H1 (cell line): ENCODE results near the gene CCDC47. TPM values are rescaled to one million over a fixed set of nuclear protein-coding genes. Genes with fewer than 3 reads are reported as not detected.

Experiments
- CTCF ChIA-PET: fragments of 300-600 bp; sonication (Branson Sonifier 250); formaldehyde crosslinking; loops from one replicate; lab custom pipeline; 2021; ENCODE audit not compliant: partially characterized antibody; lab: Charles Lee
- POLR2A ChIA-PET: fragments of 300-600 bp; sonication (Branson Sonifier 250); formaldehyde crosslinking; loops from one replicate; lab custom pipeline; 2021; ENCODE audit warnings: inconsistent platforms; ENCODE audit not compliant: partially characterized antibody; lab: Charles Lee
- DNase-seq, 2 experiments: peaks; one replicate each; pipeline versions ENCODE4 v3.0.0 to v3.0.0-alpha.2; 2010 to 2022; ENCODE audit warnings: low spot score in 2 of 2, low read depth in 1 of 2, mixed read lengths in 1 of 2
- FAIRE-seq: peaks from 2 replicates; lab custom pipeline; 2011; peaks lifted over from hg19 to GRCh38; lab: Jason Lieb, UNC
- H2AFZ ChIP-seq: 2 replicates; pipeline ENCODE4 v1.8.1; 2012; ENCODE audit warnings: low read length, inconsistent platforms
- H2AK5ac ChIP-seq: 2 replicates; pipeline ENCODE4 v1.6.1; 2013; ENCODE audit warnings: low read depth, low read length
- H2BK120ac ChIP-seq: replicated peaks from 2 replicates; pipeline ENCODE3; 2013; ENCODE audit warnings: low read depth, low read length, inconsistent platforms
- H2BK12ac ChIP-seq: 2 replicates; pipeline ENCODE4 v1.6.1; 2013; ENCODE audit warnings: low read depth, low read length
- H2BK15ac ChIP-seq: 2 replicates; pipeline ENCODE4 v1.6.1; 2013; ENCODE audit warnings: low read length
- H2BK20ac ChIP-seq: 2 replicates; pipeline ENCODE4 v1.6.1; 2013; ENCODE audit warnings: low read length
- H2BK5ac ChIP-seq: 2 replicates; pipeline ENCODE4 v1.6.1; 2013; ENCODE audit warnings: low read depth, low read length
- H3K14ac ChIP-seq: 2 replicates; pipeline ENCODE4 v1.6.1; 2013; ENCODE audit warnings: inconsistent platforms; ENCODE audit not compliant: insufficient read length
- H3K18ac ChIP-seq: 2 replicates; pipeline ENCODE4 v1.6.1; 2013; ENCODE audit warnings: low read length; ENCODE audit errors: extremely low read depth
- H3K23ac ChIP-seq: 2 replicates; pipeline ENCODE4 v1.6.1; 2013; ENCODE audit warnings: inconsistent platforms; ENCODE audit not compliant: insufficient read length
- H3K23me2 ChIP-seq: 2 replicates; pipeline ENCODE4 v1.6.1; 2013; ENCODE audit warnings: low read depth, low read length
- H3K27ac ChIP-seq: 2 replicates; pipeline ENCODE4 v1.6.1; 2011; ENCODE audit warnings: low read depth, low read length, inconsistent platforms
- H3K27me3 ChIP-seq, 4 experiments: replicated peaks in 1 of 4; 1 replicate in 1 of 4; 2 replicates in 3 of 4; pipeline versions ENCODE4 v1.6.1 to v1.8.1; 2011 to 2013; ENCODE audit warnings: low read length in 3 of 4, mild to moderate bottlenecking in 3 of 4, inconsistent platforms in 2 of 4, mixed read lengths in 2 of 4, moderate library complexity in 1 of 4; ENCODE audit not compliant: control insufficient read depth in 3 of 4, insufficient read depth in 3 of 4; ENCODE audit errors: extremely low read depth in 1 of 4
- H3K36me3 ChIP-seq, 4 experiments: 2 replicates each; pipeline versions ENCODE4 v1.6.1 to v1.8.1; 2011 to 2013; ENCODE audit warnings: mild to moderate bottlenecking in 4 of 4, low read length in 3 of 4, moderate library complexity in 2 of 4, control low read depth in 1 of 4, inconsistent platforms in 1 of 4; ENCODE audit not compliant: insufficient read depth in 4 of 4, control insufficient read depth in 2 of 4
- H3K4ac ChIP-seq: replicated peaks from 2 replicates; pipeline ENCODE3; 2013; ENCODE audit warnings: low read length, low read depth, mixed read lengths, inconsistent platforms; ENCODE audit not compliant: insufficient read length
- H3K4me1 ChIP-seq, 4 experiments: replicated peaks in 1 of 4; 1 replicate in 1 of 4; 2 replicates in 3 of 4; pipeline versions ENCODE4 v1.6.1 to v1.8.1; 2011 to 2013; ENCODE audit warnings: low read length in 3 of 4, inconsistent platforms in 2 of 4, mixed read lengths in 1 of 4; ENCODE audit not compliant: insufficient read depth in 4 of 4, control insufficient read depth in 3 of 4
- H3K4me2 ChIP-seq, 2 experiments: 2 replicates each; pipeline versions ENCODE4 v1.6.1 to v1.8.1; 2011 to 2013; ENCODE audit warnings: low read depth in 2 of 2, low read length in 2 of 2, control low read depth in 1 of 2, inconsistent platforms in 1 of 2, mild to moderate bottlenecking in 1 of 2; ENCODE audit not compliant: insufficient read depth in 1 of 2
- H3K4me3 ChIP-seq, 4 experiments: fragments of 200-600, 300-600 bp in 1 of 4; sonication (generic), shearing (Covaris generic), sonication (Bioruptor Twin) in 1 of 4; 2 replicates each; pipeline versions ENCODE4 v1.5.1 to v1.8.1; 2011 to 2016; ENCODE audit warnings: low read length in 4 of 4, low read depth in 3 of 4, control low read depth in 2 of 4, inconsistent platforms in 2 of 4, mild to moderate bottlenecking in 2 of 4, mixed read lengths in 1 of 4, moderate library complexity in 1 of 4; ENCODE audit not compliant: insufficient read depth in 2 of 4; ENCODE audit errors: extremely low read depth in 1 of 4
- H3K56ac ChIP-seq: replicated peaks from 2 replicates; pipeline ENCODE3; 2013; ENCODE audit warnings: low read depth, mild to moderate bottlenecking, mixed read lengths, low read length, inconsistent platforms; ENCODE audit not compliant: insufficient read length
- H3K79me1 ChIP-seq: 2 replicates; pipeline ENCODE4 v1.6.1; 2013; ENCODE audit warnings: low read depth, low read length, control low read depth
- H3K79me2 ChIP-seq, 2 experiments: 2 replicates each; pipeline versions ENCODE4 v1.6.1 to v1.8.1; 2012 to 2013; ENCODE audit warnings: low read length in 2 of 2, mild to moderate bottlenecking in 2 of 2, inconsistent platforms in 1 of 2; ENCODE audit not compliant: insufficient read depth in 2 of 2, control insufficient read depth in 1 of 2
- H3K9ac ChIP-seq, 4 experiments: replicated peaks in 1 of 4; 1 replicate in 1 of 4; 2 replicates in 3 of 4; pipeline versions ENCODE4 v1.6.1 to v1.8.1; 2011 to 2013; ENCODE audit warnings: low read depth in 3 of 4, low read length in 3 of 4, control low read depth in 2 of 4, mild to moderate bottlenecking in 2 of 4, moderate library complexity in 2 of 4, inconsistent platforms in 1 of 4; ENCODE audit errors: extremely low read depth in 1 of 4
- H3K9me3 ChIP-seq, 2 experiments: 2 replicates each; pipeline versions ENCODE4 v1.6.1 to v1.8.1; 2012 to 2013; ENCODE audit warnings: mild to moderate bottlenecking in 2 of 2, moderate library complexity in 2 of 2, control low read depth in 1 of 2, inconsistent platforms in 1 of 2, low read depth in 1 of 2, low read length in 1 of 2, mixed read lengths in 1 of 2; ENCODE audit not compliant: insufficient read depth in 2 of 2
- H4K20me1 ChIP-seq, 2 experiments: replicated peaks in 1 of 2; 2 replicates each; pipeline versions ENCODE3 to v1.8.1; 2011 to 2013; ENCODE audit warnings: inconsistent platforms in 2 of 2, low read length in 2 of 2, mild to moderate bottlenecking in 1 of 2; ENCODE audit not compliant: insufficient read depth in 2 of 2, control insufficient read depth in 1 of 2
- H4K5ac ChIP-seq: 2 replicates; pipeline ENCODE4 v1.6.1; 2013; ENCODE audit warnings: low read length, low read depth, mixed read lengths, inconsistent platforms; ENCODE audit not compliant: insufficient read length
- H4K8ac ChIP-seq: 2 replicates; pipeline ENCODE4 v1.8.0; 2013; ENCODE audit warnings: mild to moderate bottlenecking, moderate library complexity, low read length, inconsistent platforms; ENCODE audit not compliant: insufficient read depth; ENCODE audit errors: extremely low read depth
- H4K91ac ChIP-seq: replicated peaks from 2 replicates; pipeline ENCODE3; 2013; ENCODE audit warnings: low read length, mixed read lengths, inconsistent platforms; ENCODE audit not compliant: insufficient read length
- CTBP2 ChIP-seq: IDR thresholded peaks from 2 replicates; pipeline ENCODE4 v1.7.0; 2011; ENCODE audit warnings: borderline replicate concordance, mild to moderate bottlenecking, moderate library complexity, mixed read lengths, low read length; ENCODE audit not compliant: insufficient read depth, insufficient read length
- GABPA ChIP-seq: IDR thresholded peaks from 2 replicates; pipeline ENCODE4 v1.6.1; 2011; ENCODE audit warnings: mild to moderate bottlenecking, low read length, moderate library complexity, borderline replicate concordance; ENCODE audit not compliant: insufficient read depth
- JUN ChIP-seq: IDR thresholded peaks from 2 replicates; pipeline ENCODE4 v1.6.1; 2011; ENCODE audit warnings: low read depth, mild to moderate bottlenecking, improper control_type of control experiment, low read length
- SRF ChIP-seq: IDR thresholded peaks from 2 replicates; pipeline ENCODE4 v1.6.1; 2011; ENCODE audit warnings: mild to moderate bottlenecking, low read depth, low read length, moderate library complexity
- ZNF274 ChIP-seq: IDR thresholded peaks from 2 replicates; pipeline ENCODE4 v1.7.0; 2012; ENCODE audit warnings: low read length, borderline replicate concordance; ENCODE audit errors: extremely low read depth
- WGBS, 2 experiments: shearing (Covaris generic) in 1 of 2; methylation state at CpG; one replicate each; pipeline versions ENCODE4 v1.1.6 to v1.1.7; 2013 to 2015; ENCODE audit warnings: low lambda C conversion rate in 2 of 2, mixed read lengths in 2 of 2, inconsistent platforms in 1 of 2, low coverage in 1 of 2, missing lambda C conversion rate in 1 of 2; ENCODE audit not compliant: insufficient replicate concordance in 2 of 2, insufficient coverage in 1 of 2, insufficient read length in 1 of 2; ENCODE audit errors: extremely low coverage in 1 of 2, missing lambda C conversion rate in 1 of 2; 5-methylcytosine and 5-hydroxymethylcytosine counted together
- polyA plus RNA-seq, 7 experiments: library from polyadenylated mRNA; depleted of rRNA in 3 of 7; stranded (reverse) in 5 of 7; unstranded in 2 of 7; fragments of >200 nt in 5 of 7; fragments of 200-250 nt in 2 of 7; gene quantifications; 1 replicate in 5 of 7; 2 replicates in 1 of 7; 4 replicates in 1 of 7; pipeline versions ENCODE4 v1.2.1 to v1.2.3, GENCODE V29; 2011 to 2013; ENCODE audit warnings: missing spikeins in 2 of 7, mixed read lengths in 2 of 7
- total RNA-seq: library from RNA; stranded (reverse); fragmentation: NEBNext Ultra II Directional; extraction: Animal tissue kit (Norgen Biotek cat#: 25700); gene quantifications from 2 replicates; pipeline ENCODE4 v1.2.1, GENCODE V29; 2021
- TF ChIP-seq, protein P1 (sequence below), 3 experiments: IDR thresholded peaks; 1 replicate in 2 of 3; 2 replicates in 1 of 3; pipeline versions ENCODE4 v1.5.1 to v1.6.1; 2011; ENCODE audit warnings: low read length in 3 of 3, mild to moderate bottlenecking in 3 of 3, inconsistent platforms in 2 of 3, low read depth in 1 of 3, moderate library complexity in 1 of 3; ENCODE audit not compliant: insufficient read depth in 1 of 3; ENCODE audit errors: control extremely low read depth in 1 of 3
- TF ChIP-seq, protein P2 (sequence below): IDR thresholded peaks from 2 replicates; pipeline ENCODE4 v1.6.1; 2012; ENCODE audit warnings: inconsistent platforms
- TF ChIP-seq, protein P3 (sequence below): IDR thresholded peaks from 2 replicates; pipeline ENCODE4 v1.6.1; 2012; ENCODE audit warnings: inconsistent platforms

CCDC47 gene
- total and polyA plus RNA-seq, 2 of the 8 experiments (the other 6 are each of a cell fraction or from before 2014, with no cell fraction given): 21.2 to 83.1 TPM

DNA sequence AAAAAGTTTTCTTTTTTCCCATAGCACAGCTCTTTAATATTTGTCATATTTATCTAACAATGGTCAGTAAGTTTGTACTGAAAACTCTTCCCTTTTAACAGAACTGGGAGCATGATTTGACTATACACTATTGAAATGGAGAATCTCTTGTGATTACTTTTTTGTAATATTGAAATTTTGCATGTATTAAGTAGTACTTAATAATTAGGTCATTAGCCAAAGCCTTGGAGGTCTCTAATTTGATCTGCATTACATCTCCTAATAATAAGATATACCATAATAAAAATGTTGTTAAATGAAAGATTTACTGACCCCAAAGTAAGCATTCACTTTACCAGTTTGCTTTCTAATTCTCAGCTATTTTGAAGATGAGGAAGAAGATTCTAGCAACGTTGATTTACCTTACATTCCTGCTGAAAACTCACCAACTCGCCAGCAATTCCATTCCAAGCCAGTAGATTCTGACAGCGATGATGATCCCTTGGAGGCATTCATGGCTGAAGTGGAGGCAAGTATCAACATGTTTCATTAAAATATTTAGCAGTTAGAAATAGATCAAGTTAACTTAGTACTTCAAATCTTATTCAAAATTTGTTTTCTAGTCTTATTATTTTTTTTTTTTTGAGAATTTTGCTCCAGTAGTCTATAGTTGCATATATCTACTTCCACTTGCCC lies 18.8 kb upstream of the CCDC47 start:
- no peaks in the 10 kb centered on the region for H3K27me3 ChIP-seq
- H3K27ac ChIP-seq: no peak overlapping the region
- no peak overlapping the region for H2BK12ac ChIP-seq
- H3K9ac ChIP-seq: no peak overlapping the region
- no peaks in the 10 kb centered on the region for H3K4me1 ChIP-seq
- 94% methylated on average over 3 of the region's 3 CpGs; no CpG with 5 or more reads in 1 of the 2 experiments for WGBS, 2 experiments
- H3K56ac ChIP-seq: no peak overlapping the region
- H2BK5ac ChIP-seq: no peak overlapping the region
- ChIA-PET POLR2A (interaction anchor here (0.9 to 24.4 kb wide), 2 partner anchors 33 to 62 kb away, joined by 3 to 481 read pairs; partner anchors contain the start of genes FTSJ3 and PSMC5), CTCF (interaction anchor here (0.9 to 1.4 kb wide), 3 partner anchors 10 to 36 kb away, joined by 3 to 5 read pairs (median 3); no protein-coding TSS in a partner anchor)
- DNase-seq: no peak
- H3K14ac ChIP-seq: no peak overlapping the region
- H2BK15ac ChIP-seq: no peak overlapping the region
- no peak overlapping the region for H3K23ac ChIP-seq
- no peak overlapping the region for H3K4ac ChIP-seq
- no peaks in the 10 kb centered on the region for H3K23me2 ChIP-seq
- peaks cover 2 to 6% of the 10 kb centered on the region in 2 experiments for H4K20me1 ChIP-seq
- H3K9me3 ChIP-seq: no peaks in the 10 kb centered on the region
- no peak overlapping the region for H2BK120ac ChIP-seq
- peaks cover 0 to 31% of the 10 kb centered on the region in 2 experiments; a peak in 3 of 4 replicates for H3K79me2 ChIP-seq
- H2AK5ac ChIP-seq: no peak overlapping the region
- peaks cover 21 to 91% (median 64%) of the 10 kb centered on the region in 4 experiments for H3K36me3 ChIP-seq
- no peaks in the 10 kb centered on the region for H3K79me1 ChIP-seq
- no peak overlapping the region for H2AFZ ChIP-seq
- H3K4me3 ChIP-seq: no peak overlapping the region
- FAIRE-seq: no peak
- H4K5ac ChIP-seq: no peak overlapping the region
- H3K18ac ChIP-seq: no peak overlapping the region
- H3K4me2 ChIP-seq: no peak overlapping the region
- H4K91ac ChIP-seq: no peak overlapping the region
- no peak overlapping the region for H4K8ac ChIP-seq
- H2BK20ac ChIP-seq: no peak overlapping the region
- TF ChIP-seq GABPA (no peak), CTBP2 (no peak), JUN (no peak), ZNF274 (no peak), SRF (no peak)
- TF ChIP-seq, protein P1, sequence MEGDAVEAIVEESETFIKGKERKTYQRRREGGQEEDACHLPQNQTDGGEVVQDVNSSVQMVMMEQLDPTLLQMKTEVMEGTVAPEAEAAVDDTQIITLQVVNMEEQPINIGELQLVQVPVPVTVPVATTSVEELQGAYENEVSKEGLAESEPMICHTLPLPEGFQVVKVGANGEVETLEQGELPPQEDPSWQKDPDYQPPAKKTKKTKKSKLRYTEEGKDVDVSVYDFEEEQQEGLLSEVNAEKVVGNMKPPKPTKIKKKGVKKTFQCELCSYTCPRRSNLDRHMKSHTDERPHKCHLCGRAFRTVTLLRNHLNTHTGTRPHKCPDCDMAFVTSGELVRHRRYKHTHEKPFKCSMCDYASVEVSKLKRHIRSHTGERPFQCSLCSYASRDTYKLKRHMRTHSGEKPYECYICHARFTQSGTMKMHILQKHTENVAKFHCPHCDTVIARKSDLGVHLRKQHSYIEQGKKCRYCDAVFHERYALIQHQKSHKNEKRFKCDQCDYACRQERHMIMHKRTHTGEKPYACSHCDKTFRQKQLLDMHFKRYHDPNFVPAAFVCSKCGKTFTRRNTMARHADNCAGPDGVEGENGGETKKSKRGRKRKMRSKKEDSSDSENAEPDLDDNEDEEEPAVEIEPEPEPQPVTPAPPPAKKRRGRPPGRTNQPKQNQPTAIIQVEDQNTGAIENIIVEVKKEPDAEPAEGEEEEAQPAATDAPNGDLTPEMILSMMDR (IDR thresholded peaks at IDR 0.05; ENCODE audit: control extremely low read depth in 1 of 3, insufficient read depth in 1 of 3, low read depth in 1 of 3, low read length in 3 of 3): no peak
- TF ChIP-seq, protein P2, sequence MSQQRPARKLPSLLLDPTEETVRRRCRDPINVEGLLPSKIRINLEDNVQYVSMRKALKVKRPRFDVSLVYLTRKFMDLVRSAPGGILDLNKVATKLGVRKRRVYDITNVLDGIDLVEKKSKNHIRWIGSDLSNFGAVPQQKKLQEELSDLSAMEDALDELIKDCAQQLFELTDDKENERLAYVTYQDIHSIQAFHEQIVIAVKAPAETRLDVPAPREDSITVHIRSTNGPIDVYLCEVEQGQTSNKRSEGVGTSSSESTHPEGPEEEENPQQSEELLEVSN: no peak
- TF ChIP-seq, protein P3, sequence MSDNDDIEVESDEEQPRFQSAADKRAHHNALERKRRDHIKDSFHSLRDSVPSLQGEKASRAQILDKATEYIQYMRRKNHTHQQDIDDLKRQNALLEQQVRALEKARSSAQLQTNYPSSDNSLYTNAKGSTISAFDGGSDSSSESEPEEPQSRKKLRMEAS: no peak
